Measurements from ENCODE around the gene ATG7.
"Not testable (repeated sequence)": the region's sequence is repeated elsewhere in the genome, so short reads cannot be mapped to it uniquely, and the experiment has no call there.

Gene ATG7

GRCh38 chr3:11392860-11393114 lies 120.6 kb downstream of the ATG7 start:
- H3K4me3 ChIP-seq (ENCODE audit: low read length in 2 of 2), result no peak overlapping the region
- no peaks in the 10 kb centered on the region for H3K27me3 ChIP-seq (ENCODE audit: control insufficient read depth in 2 of 2, insufficient read depth in 2 of 2, low read length in 2 of 2)
- H3K27ac ChIP-seq (ENCODE audit: low read depth in 2 of 2, low read length in 2 of 2), result no peak overlapping the region
- H3K9ac ChIP-seq (ENCODE audit: low read depth in 1 of 2, low read length in 2 of 2), result no peak overlapping the region
- H3K4me1 ChIP-seq (ENCODE audit: control insufficient read depth in 2 of 2, insufficient read depth in 2 of 2, low read length in 2 of 2), result peaks cover 3 to 22% of the 10 kb centered on the region in 2 donors
- H3K9me3 ChIP-seq (ENCODE audit: control insufficient read depth in 2 of 2, low read length in 2 of 2), result no peaks in the 10 kb centered on the region
- H3K36me3 ChIP-seq (ENCODE audit: control insufficient read depth in 2 of 2, insufficient read depth in 2 of 2, low read length in 2 of 2), result no peaks in the 10 kb centered on the region

- no peaks in the 10 kb centered on the region for H3K36me3 ChIP-seq (ENCODE audit: control insufficient read depth in 2 of 2, insufficient read depth in 2 of 2, low read length in 2 of 2)
- H3K4me3 ChIP-seq (ENCODE audit: low read length in 2 of 2), result no peak overlapping the region
- H3K4me1 ChIP-seq (ENCODE audit: control insufficient read depth in 2 of 2, insufficient read depth in 2 of 2, low read length in 2 of 2), result peaks cover 3 to 22% of the 10 kb centered on the region in 2 donors
- H3K9me3 ChIP-seq (ENCODE audit: control insufficient read depth in 2 of 2, low read length in 2 of 2), result no peaks in the 10 kb centered on the region
- no peak overlapping the region for H3K27ac ChIP-seq (ENCODE audit: low read depth in 2 of 2, low read length in 2 of 2)
- no peak overlapping the region for H3K9ac ChIP-seq (ENCODE audit: low read depth in 1 of 2, low read length in 2 of 2)
- no peaks in the 10 kb centered on the region for H3K27me3 ChIP-seq (ENCODE audit: control insufficient read depth in 2 of 2, insufficient read depth in 2 of 2, low read length in 2 of 2)
Measured at GRCh38 chr3:11393401-11393800, 121.2 kb downstream of the ATG7 start.

GRCh38 chr3:11394392-11394791 lies 122.2 kb downstream of the ATG7 start:
- no peak overlapping the region for H3K4me3 ChIP-seq (ENCODE audit: low read length in 2 of 2)

GRCh38 chr3:11400213-11400612 lies 128.0 kb downstream of the ATG7 start:
- Histone ChIP-seq H3K9me3 (ENCODE audit: control insufficient read depth in 2 of 2, low read length in 2 of 2) (no peaks in the 10 kb centered on the region), H3K36me3 (ENCODE audit: control insufficient read depth in 2 of 2, insufficient read depth in 2 of 2, low read length in 2 of 2) (no peaks in the 10 kb centered on the region), H3K27me3 (ENCODE audit: control insufficient read depth in 2 of 2, insufficient read depth in 2 of 2, low read length in 2 of 2) (no peaks in the 10 kb centered on the region), H3K4me1 (ENCODE audit: control insufficient read depth in 2 of 2, insufficient read depth in 2 of 2, low read length in 2 of 2) (no peaks in the 10 kb centered on the region), H3K9ac (ENCODE audit: low read depth in 1 of 2, low read length in 2 of 2) (no peak overlapping the region), H3K27ac (ENCODE audit: low read depth in 2 of 2, low read length in 2 of 2) (no peak overlapping the region), H3K4me3 (ENCODE audit: low read length in 2 of 2) (no peak overlapping the region)

More at GRCh38 chr3:11394392-11394791, 122.2 kb downstream of the ATG7 start:
- H3K4me1 ChIP-seq (ENCODE audit: control insufficient read depth in 2 of 2, insufficient read depth in 2 of 2, low read length in 2 of 2), result peaks cover 3 to 22% of the 10 kb centered on the region in 2 donors
- peak overlapping the region in 1 of 2 donors; percentile 23 for H3K27ac ChIP-seq (ENCODE audit: low read depth in 2 of 2, low read length in 2 of 2)
- no peaks in the 10 kb centered on the region for H3K36me3 ChIP-seq (ENCODE audit: control insufficient read depth in 2 of 2, insufficient read depth in 2 of 2, low read length in 2 of 2)
- H3K9ac ChIP-seq (ENCODE audit: low read depth in 1 of 2, low read length in 2 of 2), result no peak overlapping the region
- H3K27me3 ChIP-seq (ENCODE audit: control insufficient read depth in 2 of 2, insufficient read depth in 2 of 2, low read length in 2 of 2), result no peaks in the 10 kb centered on the region
- no peaks in the 10 kb centered on the region for H3K9me3 ChIP-seq (ENCODE audit: control insufficient read depth in 2 of 2, low read length in 2 of 2)

GRCh38 chr3:11401434-11401833 lies 129.2 kb downstream of the ATG7 start:
- Histone ChIP-seq H3K36me3 (ENCODE audit: control insufficient read depth in 2 of 2, insufficient read depth in 2 of 2, low read length in 2 of 2) (peaks cover 0 to 3% of the 10 kb centered on the region in 2 donors), H3K27me3 (ENCODE audit: control insufficient read depth in 2 of 2, insufficient read depth in 2 of 2, low read length in 2 of 2) (no peaks in the 10 kb centered on the region), H3K4me1 (ENCODE audit: control insufficient read depth in 2 of 2, insufficient read depth in 2 of 2, low read length in 2 of 2) (no peaks in the 10 kb centered on the region), H3K27ac (ENCODE audit: low read depth in 2 of 2, low read length in 2 of 2) (no peak overlapping the region), H3K4me3 (ENCODE audit: low read length in 2 of 2) (no peak overlapping the region), H3K9me3 (ENCODE audit: control insufficient read depth in 2 of 2, low read length in 2 of 2) (no peaks in the 10 kb centered on the region), H3K9ac (ENCODE audit: low read depth in 1 of 2, low read length in 2 of 2) (no peak overlapping the region)

- H3K27ac ChIP-seq (ENCODE audit: low read depth in 2 of 2, low read length in 2 of 2), result no peak overlapping the region
- H3K9ac ChIP-seq (ENCODE audit: low read depth in 1 of 2, low read length in 2 of 2), result no peak overlapping the region
- no peaks in the 10 kb centered on the region for H3K27me3 ChIP-seq (ENCODE audit: control insufficient read depth in 2 of 2, insufficient read depth in 2 of 2, low read length in 2 of 2)
- H3K4me3 ChIP-seq (ENCODE audit: low read length in 2 of 2), result no peak overlapping the region
- no peaks in the 10 kb centered on the region for H3K9me3 ChIP-seq (ENCODE audit: control insufficient read depth in 2 of 2, low read length in 2 of 2)
- H3K4me1 ChIP-seq (ENCODE audit: control insufficient read depth in 2 of 2, insufficient read depth in 2 of 2, low read length in 2 of 2), result no peaks in the 10 kb centered on the region
- H3K36me3 ChIP-seq (ENCODE audit: control insufficient read depth in 2 of 2, insufficient read depth in 2 of 2, low read length in 2 of 2), result peaks cover 3% of the 10 kb centered on the region in 2 donors
Measured at GRCh38 chr3:11405323-11405722, 133.1 kb downstream of the ATG7 start.

GRCh38 chr3:11407644-11408043 lies 135.4 kb downstream of the ATG7 start:
- Histone ChIP-seq H3K9me3 (ENCODE audit: control insufficient read depth in 2 of 2, low read length in 2 of 2) (no peaks in the 10 kb centered on the region), H3K9ac (ENCODE audit: low read depth in 1 of 2, low read length in 2 of 2) (no peak overlapping the region), H3K27ac (ENCODE audit: low read depth in 2 of 2, low read length in 2 of 2) (no peak overlapping the region), H3K36me3 (ENCODE audit: control insufficient read depth in 2 of 2, insufficient read depth in 2 of 2, low read length in 2 of 2) (peaks cover 3% of the 10 kb centered on the region in 2 donors), H3K4me1 (ENCODE audit: control insufficient read depth in 2 of 2, insufficient read depth in 2 of 2, low read length in 2 of 2) (no peaks in the 10 kb centered on the region), H3K27me3 (ENCODE audit: control insufficient read depth in 2 of 2, insufficient read depth in 2 of 2, low read length in 2 of 2) (no peaks in the 10 kb centered on the region), H3K4me3 (ENCODE audit: low read length in 2 of 2) (no peak overlapping the region)

- H3K27ac ChIP-seq (ENCODE audit: low read depth in 2 of 2, low read length in 2 of 2); H3K27me3 ChIP-seq (ENCODE audit: control insufficient read depth in 2 of 2, insufficient read depth in 2 of 2, low read length in 2 of 2); H3K36me3 ChIP-seq (ENCODE audit: control insufficient read depth in 2 of 2, insufficient read depth in 2 of 2, low read length in 2 of 2); H3K4me1 ChIP-seq (ENCODE audit: control insufficient read depth in 2 of 2, insufficient read depth in 2 of 2, low read length in 2 of 2); H3K9me3 ChIP-seq (ENCODE audit: control insufficient read depth in 2 of 2, low read length in 2 of 2); H3K4me3 ChIP-seq (ENCODE audit: low read length in 2 of 2); H3K9ac ChIP-seq (ENCODE audit: low read depth in 1 of 2, low read length in 2 of 2): not testable (repeated sequence)
Measured at GRCh38 chr3:11408324-11408859, 136.2 kb downstream of the ATG7 start.

- no peak overlapping the region for H3K27ac ChIP-seq (ENCODE audit: low read depth in 2 of 2, low read length in 2 of 2)
- no peaks in the 10 kb centered on the region for H3K9me3 ChIP-seq (ENCODE audit: control insufficient read depth in 2 of 2, low read length in 2 of 2)
- H3K9ac ChIP-seq (ENCODE audit: low read depth in 1 of 2, low read length in 2 of 2), result no peak overlapping the region
- no peak overlapping the region for H3K4me3 ChIP-seq (ENCODE audit: low read length in 2 of 2)
- no peaks in the 10 kb centered on the region for H3K27me3 ChIP-seq (ENCODE audit: control insufficient read depth in 2 of 2, insufficient read depth in 2 of 2, low read length in 2 of 2)
- H3K36me3 ChIP-seq (ENCODE audit: control insufficient read depth in 2 of 2, insufficient read depth in 2 of 2, low read length in 2 of 2), result peaks cover 3% of the 10 kb centered on the region in 2 donors
- H3K4me1 ChIP-seq (ENCODE audit: control insufficient read depth in 2 of 2, insufficient read depth in 2 of 2, low read length in 2 of 2), result no peaks in the 10 kb centered on the region
Measured at GRCh38 chr3:11410564-11410963, 138.4 kb downstream of the ATG7 start.

- no peak overlapping the region for H3K27ac ChIP-seq (ENCODE audit: low read depth in 2 of 2, low read length in 2 of 2)
- no peaks in the 10 kb centered on the region for H3K27me3 ChIP-seq (ENCODE audit: control insufficient read depth in 2 of 2, insufficient read depth in 2 of 2, low read length in 2 of 2)
- H3K9me3 ChIP-seq (ENCODE audit: control insufficient read depth in 2 of 2, low read length in 2 of 2), result no peaks in the 10 kb centered on the region
- no peak overlapping the region for H3K4me3 ChIP-seq (ENCODE audit: low read length in 2 of 2)
- H3K4me1 ChIP-seq (ENCODE audit: control insufficient read depth in 2 of 2, insufficient read depth in 2 of 2, low read length in 2 of 2), result no peaks in the 10 kb centered on the region
- peaks cover 0 to 3% of the 10 kb centered on the region in 2 donors for H3K36me3 ChIP-seq (ENCODE audit: control insufficient read depth in 2 of 2, insufficient read depth in 2 of 2, low read length in 2 of 2)
- no peak overlapping the region for H3K9ac ChIP-seq (ENCODE audit: low read depth in 1 of 2, low read length in 2 of 2)
Measured at GRCh38 chr3:11411956-11412355, 139.8 kb downstream of the ATG7 start.

- Histone ChIP-seq H3K27ac (ENCODE audit: low read depth in 2 of 2, low read length in 2 of 2) (no peak overlapping the region), H3K36me3 (ENCODE audit: control insufficient read depth in 2 of 2, insufficient read depth in 2 of 2, low read length in 2 of 2) (peaks cover 0 to 3% of the 10 kb centered on the region in 2 donors), H3K9ac (ENCODE audit: low read depth in 1 of 2, low read length in 2 of 2) (no peak overlapping the region), H3K4me1 (ENCODE audit: control insufficient read depth in 2 of 2, insufficient read depth in 2 of 2, low read length in 2 of 2) (no peaks in the 10 kb centered on the region), H3K27me3 (ENCODE audit: control insufficient read depth in 2 of 2, insufficient read depth in 2 of 2, low read length in 2 of 2) (no peaks in the 10 kb centered on the region), H3K9me3 (ENCODE audit: control insufficient read depth in 2 of 2, low read length in 2 of 2) (no peaks in the 10 kb centered on the region), H3K4me3 (ENCODE audit: low read length in 2 of 2) (no peak overlapping the region)
Measured at GRCh38 chr3:11413071-11413470, 140.9 kb downstream of the ATG7 start.

All from mucosa of rectum (tissue), 2 donors.